GM19193 (cell line): ENCODE results near the gene AUH.

Source experiments
- POLR2A ChIP-seq: IDR thresholded peaks from 4 replicates; pipeline ENCODE4 v1.6.1; 2011; ENCODE audit not compliant: insufficient read depth, insufficient read length; ENCODE audit errors: extremely low read depth

AUH gene

DNA sequence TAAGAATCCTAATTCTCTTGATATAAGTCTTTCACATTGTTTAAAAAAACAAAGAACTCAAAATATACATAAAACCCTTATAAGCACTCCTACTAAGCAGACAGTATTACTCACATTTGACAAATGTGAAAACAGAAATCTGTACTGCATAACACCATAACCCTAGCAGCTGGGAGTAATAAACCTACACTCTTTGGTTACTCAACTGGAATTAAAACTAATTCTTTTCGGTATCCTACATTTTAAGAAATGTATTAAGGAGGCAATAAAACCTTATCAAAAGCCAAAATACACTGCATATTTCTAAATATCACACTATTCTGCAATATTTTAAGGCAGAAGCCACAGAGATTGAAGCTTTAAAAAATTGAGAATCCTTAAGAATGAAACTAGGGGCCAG lies 6.8 kb downstream of the AUH start:
- TF ChIP-seq POLR2A, result no peak

DNA sequence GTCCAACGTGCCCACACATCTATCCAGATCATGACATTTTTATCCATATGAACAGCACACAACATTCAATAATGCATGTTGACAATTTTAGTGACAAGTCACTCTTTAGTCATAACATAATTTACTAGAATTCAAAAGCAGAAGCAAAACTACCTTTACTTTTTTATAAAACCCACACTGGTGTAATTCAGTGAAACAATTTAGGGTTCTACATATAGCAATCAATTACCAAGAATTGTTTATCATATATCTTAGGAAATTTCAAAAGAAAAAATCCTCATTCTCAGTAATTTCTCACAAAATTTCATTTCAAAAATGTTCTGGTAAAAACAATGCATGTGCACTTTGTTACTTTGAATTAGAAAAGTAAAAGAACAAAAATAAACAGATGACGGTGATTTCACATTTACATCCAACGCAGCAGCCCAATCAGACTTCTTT lies 12.6 kb downstream of the AUH start:
- TF ChIP-seq POLR2A, result no peak

- no peak for TF ChIP-seq POLR2A
These were observed 13.4 kb downstream of the AUH start for GRCh38 chr9:91348191-91348807.

GRCh38 chr9:91347377-91347776 lies 14.3 kb downstream of the AUH start:
- no peak for TF ChIP-seq POLR2A

- no peak for TF ChIP-seq POLR2A
These were observed 15.1 kb downstream of the AUH start for GRCh38 chr9:91346644-91347043.

- no peak for TF ChIP-seq POLR2A
These were observed 15.7 kb downstream of the AUH start for GRCh38 chr9:91345978-91346377.

DNA sequence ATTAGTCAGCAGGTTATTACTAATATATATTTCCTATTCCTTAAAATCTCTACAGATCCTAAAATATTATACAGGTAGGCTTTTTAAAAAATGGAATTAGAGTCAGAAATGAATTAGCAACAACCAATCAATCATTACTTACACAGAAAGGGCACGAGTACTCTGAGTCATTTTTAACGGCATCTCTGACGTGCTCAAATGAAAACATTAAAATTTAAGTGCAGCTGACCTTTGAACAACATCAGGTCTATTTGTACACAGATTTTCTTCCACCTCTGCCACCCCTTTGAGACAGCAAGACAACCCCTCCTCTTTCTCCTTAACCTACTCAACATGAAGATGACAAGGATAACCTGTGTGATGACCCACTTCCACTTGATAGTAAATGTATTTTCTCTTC lies 19.1 kb downstream of the AUH start:
- TF ChIP-seq POLR2A, result no peak

DNA sequence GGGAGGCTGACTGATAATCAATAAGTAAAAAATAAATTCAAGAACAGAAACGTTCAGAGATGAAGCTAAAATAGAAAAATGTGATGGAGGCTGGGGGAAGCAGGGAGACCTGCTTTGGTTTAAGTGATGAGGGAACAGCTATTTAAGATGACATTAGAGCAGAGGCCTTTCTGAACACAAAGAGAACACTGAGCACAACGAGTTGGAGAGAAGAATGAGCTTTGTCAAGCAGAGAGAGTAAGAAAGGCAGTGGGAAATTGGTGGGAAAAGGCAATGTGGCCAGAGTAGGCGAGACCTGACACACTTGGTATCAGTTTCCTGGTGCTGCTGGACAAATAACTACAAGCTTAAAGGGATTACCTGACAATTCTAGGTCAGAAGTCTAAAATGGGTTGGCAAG lies 20.0 kb downstream of the AUH start:
- no peak for TF ChIP-seq POLR2A

- no peak for TF ChIP-seq POLR2A
These were observed 20.4 kb downstream of the AUH start for GRCh38 chr9:91341258-91341746.

DNA sequence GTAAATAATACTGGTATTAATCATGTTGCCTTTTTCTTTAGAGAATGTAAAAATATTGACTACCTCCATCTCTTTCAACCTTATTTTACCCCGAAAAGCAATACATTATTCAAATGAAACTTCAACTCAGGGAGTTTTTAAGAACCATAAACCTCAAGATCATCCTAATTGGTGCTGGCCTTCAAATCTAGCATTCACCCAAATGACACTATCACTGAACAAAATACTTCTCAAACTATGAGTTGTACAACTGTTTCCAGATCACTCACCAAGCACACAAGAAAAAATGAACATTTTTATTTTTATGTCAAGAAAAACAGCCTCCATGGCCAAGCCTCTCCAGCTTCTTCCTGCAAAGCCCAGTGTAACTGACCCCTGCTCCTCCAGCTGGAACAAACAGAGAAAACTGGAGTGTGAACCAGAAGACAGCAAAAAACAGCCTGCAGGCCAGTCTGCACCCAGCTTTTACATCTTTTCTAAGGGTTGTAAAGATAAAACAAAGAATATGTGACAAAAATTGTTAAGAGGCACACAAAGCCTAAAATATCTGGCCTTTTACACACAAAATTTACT lies 21.2 kb downstream of the AUH start:
- no peak for TF ChIP-seq POLR2A

DNA sequence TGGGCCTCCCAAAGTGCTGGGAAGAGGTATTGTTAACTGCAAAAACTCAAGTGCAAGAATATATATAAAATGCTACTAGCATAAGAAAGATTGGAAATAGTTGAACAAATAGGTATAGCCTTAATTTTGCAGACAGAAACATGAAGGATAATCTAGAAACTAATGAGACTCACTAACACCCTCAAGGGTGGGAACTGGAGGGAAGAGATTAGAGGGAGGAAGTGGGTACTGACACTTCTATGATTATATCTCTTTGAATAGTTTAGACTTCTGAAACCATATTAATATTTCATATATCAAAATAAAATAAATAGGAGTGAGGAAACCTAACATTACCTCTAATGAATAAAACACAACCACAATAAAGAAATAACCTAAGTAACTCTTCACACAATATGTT lies 23.0 kb downstream of the AUH start:
- TF ChIP-seq POLR2A, result no peak

DNA sequence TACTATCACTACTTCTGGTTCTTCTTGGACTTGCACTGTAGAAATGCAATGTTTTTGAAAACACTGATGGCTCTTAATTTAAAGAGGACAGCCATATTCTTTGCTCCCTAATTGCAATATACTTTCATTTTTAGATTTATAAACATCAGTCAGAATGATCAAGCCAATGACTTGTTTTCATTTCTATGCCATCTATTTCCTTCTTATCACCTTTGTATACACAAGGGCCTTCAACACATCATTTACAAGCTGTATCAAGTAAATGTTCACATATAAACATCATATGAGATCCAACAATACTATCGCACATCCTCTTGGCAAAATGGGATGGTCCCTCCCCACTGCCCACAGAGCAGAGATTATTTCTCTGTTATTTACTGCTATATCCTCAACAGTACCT lies 24.9 kb downstream of the AUH start:
- no peak for TF ChIP-seq POLR2A

DNA sequence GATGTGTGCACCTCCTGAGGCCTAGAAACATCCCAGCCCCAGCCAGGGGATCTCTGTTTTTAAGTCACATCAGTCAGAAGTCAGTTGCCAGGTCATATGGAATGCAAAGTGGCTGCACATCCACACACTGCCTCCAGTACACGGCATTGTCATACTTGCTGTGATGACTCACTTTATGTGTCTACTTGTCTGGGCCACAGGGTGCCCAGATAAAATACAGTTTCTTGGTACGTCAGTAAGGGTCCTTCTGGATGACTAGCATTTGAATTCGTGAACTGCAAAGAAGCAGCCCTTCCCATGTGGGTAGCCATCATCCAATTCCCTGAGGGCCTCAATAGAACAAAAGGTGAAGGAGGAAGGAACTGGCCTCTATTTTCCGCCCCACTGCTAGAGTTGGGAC lies 27.7 kb downstream of the AUH start:
- TF ChIP-seq POLR2A, result no peak

- no peak for TF ChIP-seq POLR2A
These were observed 28.2 kb downstream of the AUH start for GRCh38 chr9:91333551-91333950.

DNA sequence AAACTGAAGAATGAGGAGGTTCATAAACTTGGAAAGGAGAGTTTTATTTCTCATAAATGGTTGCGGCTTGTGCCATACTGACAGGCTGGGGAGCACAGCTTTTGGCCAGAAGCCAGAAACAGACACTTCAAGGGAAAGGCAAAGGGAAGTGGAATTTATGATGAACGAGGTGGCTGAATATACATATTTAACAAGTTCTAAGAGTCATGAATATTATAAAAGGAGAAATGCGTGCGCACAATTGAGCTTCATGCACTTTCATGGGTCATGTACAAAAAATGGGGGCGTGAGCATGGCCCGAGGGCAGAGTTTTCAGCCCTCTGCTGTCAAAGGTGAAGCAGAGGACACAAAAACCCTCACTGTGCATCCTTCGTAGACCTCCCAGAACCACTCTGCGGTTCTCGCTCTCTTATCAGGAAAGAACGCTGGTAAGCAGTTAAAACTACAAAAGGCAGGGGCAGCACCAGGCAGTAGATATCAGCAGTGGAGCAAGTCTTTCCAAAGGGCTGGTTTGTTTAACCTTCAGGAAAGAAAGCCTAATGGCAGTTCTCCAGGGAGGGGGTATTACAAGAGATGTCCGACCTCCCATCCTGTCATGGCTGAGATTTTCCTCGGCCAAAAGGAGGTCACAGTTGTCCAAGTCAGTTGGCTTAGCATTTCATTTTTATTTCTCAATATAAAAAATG lies 29.0 kb downstream of the AUH start:
- TF ChIP-seq POLR2A, result no peak

- no peak for TF ChIP-seq POLR2A
These were observed 29.9 kb downstream of the AUH start for GRCh38 chr9:91331849-91332248.

DNA sequence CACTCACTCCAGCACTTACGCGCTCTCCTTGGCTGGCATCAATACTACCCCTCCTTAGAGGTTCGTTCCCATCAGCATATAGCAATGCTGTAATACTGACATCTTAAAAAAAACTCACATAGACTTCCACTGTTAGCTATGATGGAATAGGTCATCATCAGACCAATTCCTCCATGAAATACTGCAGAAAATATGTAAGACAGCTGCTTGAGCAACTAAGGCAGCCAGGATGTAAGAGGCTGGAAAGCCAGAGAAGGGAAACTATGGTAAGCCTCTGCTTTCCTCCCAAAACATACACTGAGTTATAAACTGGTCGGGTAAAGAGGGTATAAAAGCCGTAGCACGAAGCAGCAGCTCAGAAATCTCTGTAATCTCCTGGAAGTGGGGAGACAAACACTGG lies 33.5 kb downstream of the AUH start:
- no peak for TF ChIP-seq POLR2A

DNA sequence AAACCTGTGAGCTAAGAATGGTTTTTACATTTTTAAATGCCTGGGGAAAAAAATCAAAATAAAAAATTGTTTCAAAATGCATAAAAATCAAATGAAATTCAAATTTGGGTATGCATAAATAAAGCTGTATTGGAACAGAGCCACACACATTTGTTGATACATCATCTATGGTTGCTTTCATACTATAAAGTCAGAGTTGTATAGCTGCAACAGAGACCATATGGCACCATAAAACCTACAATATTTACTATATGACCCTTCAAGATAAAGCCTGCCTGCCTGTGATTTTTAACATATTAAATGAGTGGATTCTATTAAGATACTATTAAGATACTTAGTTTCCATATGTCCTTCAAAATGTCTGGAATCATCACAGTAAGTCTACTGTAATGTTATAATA lies 40.0 kb downstream of the AUH start:
- no peak for TF ChIP-seq POLR2A
